Measurements from ENCODE around the gene PRDM15.

Gene PRDM15

DNA sequence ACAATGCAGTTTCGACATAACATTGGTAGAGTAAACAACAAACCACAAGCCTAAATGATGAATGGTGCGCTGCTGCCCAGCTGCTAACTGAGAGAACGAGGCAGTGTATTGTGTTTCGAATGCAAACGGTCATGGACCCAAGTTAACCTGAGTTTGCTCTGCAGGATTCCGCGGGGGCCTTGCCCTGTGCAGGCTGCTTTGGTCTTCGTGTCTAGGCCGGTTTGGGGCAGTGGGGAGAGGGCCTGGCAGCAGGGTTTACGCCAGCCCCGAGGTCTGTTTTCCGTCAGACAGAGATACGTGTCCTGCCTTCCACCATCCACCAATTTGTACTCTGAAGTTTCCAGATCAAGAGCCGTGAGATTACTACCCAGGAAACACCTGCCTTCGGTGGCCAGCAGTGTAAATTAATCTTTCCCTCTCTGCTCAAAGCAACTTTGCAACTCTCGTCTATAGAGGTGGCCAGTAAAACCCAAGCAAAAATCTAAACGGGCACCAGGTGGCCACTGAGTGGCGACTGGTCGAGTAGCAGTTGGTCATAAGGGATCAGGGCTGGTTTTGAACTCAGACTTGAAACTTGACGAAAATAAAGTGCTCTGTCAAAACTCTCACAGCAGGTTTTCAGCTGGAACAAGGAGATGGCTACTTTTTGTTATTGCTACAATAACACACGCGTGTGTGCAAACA lies 6.3 kb upstream of the PRDM15 start:
- no peak for DNase-seq

GRCh38 chr21:41884501-41885030 lies 5.4 kb upstream of the PRDM15 start:
- no peak for DNase-seq

DNA sequence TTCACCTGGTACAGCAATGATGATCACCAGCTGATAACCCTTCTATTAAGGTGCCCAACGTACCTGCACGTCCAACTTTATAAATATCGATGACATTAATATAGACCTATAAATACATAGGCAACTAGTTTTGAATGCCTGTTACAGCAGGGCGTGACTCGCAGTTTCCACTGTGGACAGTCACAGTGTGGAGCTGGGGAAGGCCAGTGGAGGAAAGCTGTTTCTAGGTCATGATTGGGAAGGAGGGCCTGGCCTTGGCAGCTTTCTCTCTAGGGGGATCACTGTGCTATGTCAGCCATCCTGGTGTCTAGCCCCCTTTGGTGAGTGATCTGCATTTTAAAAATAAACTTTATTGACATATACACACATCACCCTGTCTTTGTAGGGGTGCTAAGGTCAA lies 4.4 kb upstream of the PRDM15 start:
- DNase-seq, result no peak

DNA sequence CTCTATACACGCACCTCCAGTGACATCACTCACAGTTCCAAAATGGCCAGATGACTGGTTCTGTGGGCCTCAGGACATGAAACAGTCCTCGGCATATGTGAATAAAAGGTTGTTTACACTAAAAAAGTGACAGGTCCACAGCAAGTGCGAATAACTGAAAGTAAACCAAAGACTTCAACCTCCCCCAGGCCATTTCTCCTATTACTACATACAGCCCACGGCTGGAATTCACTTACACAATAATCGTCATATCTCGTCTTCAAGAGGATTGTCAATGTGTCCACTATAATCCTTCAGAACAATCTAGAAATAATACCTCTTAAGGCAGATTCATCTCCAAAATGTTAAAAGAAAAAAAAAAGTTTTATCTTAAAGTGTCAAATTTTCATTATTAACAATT lies 1.9 kb upstream of the PRDM15 start:
- DNase-seq, result no peak

- DNase-seq, result no peak
These were observed 1.0 kb upstream of the PRDM15 start for GRCh38 chr21:41880153-41880552.

- peak; percentile 77 for DNase-seq
These were observed 334 bp downstream of the PRDM15 start for GRCh38 chr21:41878831-41879189.

GRCh38 chr21:41877901-41878830 lies 978 bp downstream of the PRDM15 start:
- DNase-seq, result peak; percentile 18

DNA sequence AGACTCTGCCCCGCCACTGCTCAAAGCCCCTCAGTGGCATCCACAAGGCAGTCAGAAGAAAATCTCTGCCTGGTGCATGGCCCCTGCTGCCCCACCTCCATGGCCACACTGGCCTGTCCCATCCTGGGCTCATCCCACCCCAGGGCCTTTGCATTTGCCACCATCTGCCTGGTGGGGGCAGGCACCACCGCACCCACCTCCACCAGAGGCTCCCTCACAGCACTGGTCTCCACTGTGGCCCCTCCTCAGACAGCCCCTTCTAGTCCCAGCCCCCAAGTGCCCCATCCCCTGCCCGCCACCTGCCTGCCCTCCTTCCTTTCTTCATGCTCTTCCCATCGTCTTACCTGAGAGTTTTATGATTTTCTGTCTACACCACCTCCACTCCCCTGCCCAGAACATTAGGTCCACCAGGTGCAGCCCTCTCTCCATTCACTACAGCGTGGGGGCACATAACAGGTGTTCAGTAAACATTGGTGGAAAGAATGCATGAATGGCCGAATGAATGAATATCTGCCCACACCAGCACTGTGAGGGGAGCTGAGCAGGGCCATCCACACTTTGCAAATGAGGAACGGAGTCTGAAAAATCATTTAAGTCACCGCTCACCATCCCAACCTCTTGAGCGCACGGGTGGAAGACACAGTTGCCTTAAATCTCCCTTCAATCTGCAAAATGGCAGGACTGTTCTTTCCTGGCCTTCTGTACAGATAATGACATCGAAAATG lies 2.1 kb downstream of the PRDM15 start:
- no peak for DNase-seq

DNA sequence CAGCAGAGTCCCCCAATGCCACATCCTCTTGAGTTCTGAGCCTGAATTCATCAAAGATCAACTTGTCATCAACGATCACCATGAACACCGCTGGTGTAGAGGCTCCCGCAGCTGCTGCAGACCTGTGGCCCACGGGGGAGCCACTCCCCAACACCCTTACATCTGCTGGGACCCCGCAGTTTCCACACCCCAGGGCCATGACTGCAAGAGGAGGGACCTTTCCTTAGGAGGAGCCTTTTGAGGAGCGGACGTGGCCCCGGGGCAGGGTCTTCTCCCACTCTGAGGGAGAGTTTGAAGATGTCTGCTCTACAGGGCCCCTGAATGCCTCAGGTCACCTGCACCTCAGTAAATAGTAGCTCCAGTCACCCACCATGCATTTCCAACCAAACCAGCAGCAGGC lies 2.7 kb downstream of the PRDM15 start:
- DNase-seq, result no peak

DNA sequence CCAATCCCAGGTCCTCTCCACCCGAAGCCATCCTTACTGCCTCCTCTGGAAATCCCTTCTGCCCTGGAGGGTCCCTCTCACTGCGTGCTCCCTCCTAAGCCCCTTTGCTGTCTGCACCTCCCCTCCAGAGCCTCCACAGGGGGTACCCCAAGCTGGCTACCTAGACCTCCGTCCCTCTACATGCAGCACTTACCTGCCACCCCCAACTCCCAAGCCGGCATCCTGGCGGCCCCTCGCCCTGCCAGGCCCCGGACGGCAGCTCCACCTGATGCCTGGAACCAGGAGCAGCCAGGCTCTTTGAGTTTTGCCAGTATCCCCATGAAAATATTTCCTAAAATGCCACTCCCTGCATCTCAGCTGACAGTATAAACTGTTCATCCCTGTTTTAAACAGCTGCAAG lies 4.1 kb downstream of the PRDM15 start:
- no peak for DNase-seq

- DNase-seq, result no peak
These were observed 4.5 kb downstream of the PRDM15 start for GRCh38 chr21:41874611-41875010.

- no peak for DNase-seq
These were observed 5.7 kb downstream of the PRDM15 start for GRCh38 chr21:41873426-41873825.

GRCh38 chr21:41873005-41873404 lies 6.1 kb downstream of the PRDM15 start:
- no peak for DNase-seq

DNA sequence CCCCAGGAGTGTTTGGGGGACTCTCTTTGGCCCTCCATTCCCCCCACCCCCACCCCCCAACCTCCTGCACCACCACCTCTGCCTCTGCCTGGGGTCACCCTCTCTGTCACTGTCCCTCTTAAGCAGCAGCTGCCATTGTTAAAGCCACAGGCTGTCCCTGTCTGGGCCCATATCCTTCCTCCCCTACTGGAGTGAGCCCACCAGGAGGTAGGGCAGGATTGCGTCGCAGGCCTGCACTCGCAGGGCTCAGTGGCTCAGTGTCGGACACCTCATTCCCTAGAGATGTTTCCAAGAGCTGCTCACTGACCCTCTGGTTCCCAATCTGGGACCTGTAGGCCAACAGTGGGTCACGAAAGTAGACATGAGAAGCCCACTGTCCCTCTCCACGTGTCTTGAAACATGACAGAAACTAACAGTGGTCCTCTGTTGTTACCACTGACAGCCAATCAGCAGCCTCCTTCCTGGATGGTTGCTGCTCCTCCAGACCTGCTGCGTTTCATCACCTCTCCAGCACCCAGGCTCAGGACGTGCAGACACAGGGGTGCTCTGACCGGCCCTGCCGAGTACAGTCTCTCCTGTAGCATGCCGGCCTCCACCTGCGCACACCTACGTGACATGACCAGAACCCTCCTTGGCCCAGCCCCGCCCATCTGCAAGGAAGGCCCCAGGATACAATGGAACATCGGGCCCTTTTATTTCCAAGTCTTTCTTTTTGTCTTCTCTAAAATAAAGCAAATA lies 7.7 kb downstream of the PRDM15 start:
- no peak for DNase-seq

DNA sequence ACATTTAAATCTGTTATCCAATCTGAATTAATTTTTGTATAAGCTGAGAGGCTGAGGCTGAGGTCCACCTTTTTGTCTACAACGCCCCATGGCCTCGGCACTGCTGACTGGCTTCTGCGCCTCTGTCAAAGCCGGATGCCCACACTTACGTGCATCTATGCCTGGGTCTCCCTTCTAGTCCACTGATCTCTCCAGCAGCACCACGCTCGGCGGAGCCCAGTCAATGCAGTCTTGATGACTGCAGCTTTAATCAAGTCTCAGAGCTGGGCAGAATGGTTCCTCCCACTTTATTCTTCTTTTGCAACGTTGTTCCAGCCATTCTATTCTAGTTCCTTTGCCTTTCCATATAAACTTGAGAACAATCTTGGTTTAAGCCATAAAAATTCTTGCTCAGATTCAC lies 9.4 kb downstream of the PRDM15 start:
- no peak for DNase-seq

- no peak for DNase-seq
These were observed 11.0 kb downstream of the PRDM15 start for GRCh38 chr21:41868062-41868710.

GRCh38 chr21:41867313-41867712 lies 11.8 kb downstream of the PRDM15 start:
- no peak for DNase-seq

GRCh38 chr21:41866274-41866809 lies 12.8 kb downstream of the PRDM15 start:
- no peak for DNase-seq

- no peak for DNase-seq
These were observed 14.0 kb downstream of the PRDM15 start for GRCh38 chr21:41865002-41865777.

- DNase-seq, result no peak
These were observed 14.7 kb downstream of the PRDM15 start for GRCh38 chr21:41864311-41865001.

DNA sequence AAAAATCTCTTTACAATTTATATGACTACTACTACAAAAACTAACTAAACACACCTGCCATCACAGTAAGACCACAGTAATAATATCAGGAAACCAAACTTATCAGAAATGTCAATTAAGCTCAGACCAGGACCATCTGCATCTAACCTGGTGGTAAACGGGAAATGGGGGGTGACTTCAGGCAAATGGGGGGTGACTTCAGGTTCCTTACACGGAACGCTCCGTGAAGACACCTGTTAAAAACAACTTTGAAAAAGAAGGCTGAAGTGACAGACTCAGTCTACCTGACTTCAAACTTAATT lies 15.8 kb downstream of the PRDM15 start:
- DNase-seq, result no peak

Measured in activated CD4-positive, alpha-beta T cell treated with anti-CD3 and anti-CD28 coated beads, Interleukin-2, amount 50 U/mL, for 1 hour (primary cell).